GM18951 (cell line): ENCODE measurements around the gene RNASE1.
"Not testable (repeated sequence)": the region's sequence is repeated elsewhere in the genome, so short reads cannot be mapped to it uniquely, and the experiment has no call there.

Source experiments
- POLR2A ChIP-seq: IDR thresholded peaks from 4 replicates; pipeline ENCODE4 v1.6.1; 2011; ENCODE audit warnings: mild to moderate bottlenecking; ENCODE audit not compliant: insufficient read length, insufficient read depth; ENCODE audit errors: extremely low read depth
- in situ Hi-C: fragments of 300-500 bp; cut with MboI; formaldehyde crosslinking; loops from one replicate; pipeline ENCODE4 v1.12.0; 2022; ENCODE audit warnings: low sequenced_read_pairs, mixed read lengths, inconsistent platforms; ENCODE audit not compliant: unreplicated experiment

The RNASE1 gene

GRCh38 chr14:20802341-20803084, at the start of gene RNASE1:
RNASE1 (minus strand) TSS chr14:20802844; CDS start chr14:20802068, 776 bp downstream.
- TF ChIP-seq POLR2A: no peak
- in situ Hi-C loops: no loop called here

GRCh38 chr14:20848955-20849570, 46.4 kb upstream of the RNASE1 start:
- in situ Hi-C loops: no loop called here
- no peak for TF ChIP-seq POLR2A

- TF ChIP-seq POLR2A: no peak
- in situ Hi-C loops: no loop called here
Measured at GRCh38 chr14:20848316-20848954, 45.8 kb upstream of the RNASE1 start.

GRCh38 chr14:20846560-20846959, 43.9 kb upstream of the RNASE1 start:
- TF ChIP-seq POLR2A: no peak
- in situ Hi-C loops: no loop called here

GRCh38 chr14:20841096-20841495, 38.5 kb upstream of the RNASE1 start:
- TF ChIP-seq POLR2A: no peak
- in situ Hi-C loops: no loop called here

- in situ Hi-C loops: no loop called here
- TF ChIP-seq POLR2A: no peak
Measured at GRCh38 chr14:20837831-20838230, 35.2 kb upstream of the RNASE1 start.

GRCh38 chr14:20836668-20837338, 34.2 kb upstream of the RNASE1 start:
- TF ChIP-seq POLR2A: no peak
- in situ Hi-C loops: no loop called here

- in situ Hi-C loops: no loop called here
- TF ChIP-seq POLR2A: no peak
Measured at GRCh38 chr14:20834899-20835298, 32.3 kb upstream of the RNASE1 start.

GRCh38 chr14:20830831-20831230, 28.2 kb upstream of the RNASE1 start:
- TF ChIP-seq POLR2A: no peak
- in situ Hi-C loops: no loop called here

GRCh38 chr14:20828024-20828694, 25.5 kb upstream of the RNASE1 start:
- in situ Hi-C loops: not testable (repeated sequence)

- in situ Hi-C loops: no loop called here
- TF ChIP-seq POLR2A: no peak
Measured at GRCh38 chr14:20827326-20827725, 24.7 kb upstream of the RNASE1 start.

GRCh38 chr14:20826666-20827065, 24.0 kb upstream of the RNASE1 start:
- in situ Hi-C loops: not testable (repeated sequence)

GRCh38 chr14:20823859-20824258, 21.2 kb upstream of the RNASE1 start:
- in situ Hi-C loops: no loop called here
- TF ChIP-seq POLR2A: no peak

- in situ Hi-C loops: not testable (repeated sequence)
Measured at GRCh38 chr14:20821521-20822108, 19.0 kb upstream of the RNASE1 start.
